ENCODE results near the gene MECR.

DNA sequence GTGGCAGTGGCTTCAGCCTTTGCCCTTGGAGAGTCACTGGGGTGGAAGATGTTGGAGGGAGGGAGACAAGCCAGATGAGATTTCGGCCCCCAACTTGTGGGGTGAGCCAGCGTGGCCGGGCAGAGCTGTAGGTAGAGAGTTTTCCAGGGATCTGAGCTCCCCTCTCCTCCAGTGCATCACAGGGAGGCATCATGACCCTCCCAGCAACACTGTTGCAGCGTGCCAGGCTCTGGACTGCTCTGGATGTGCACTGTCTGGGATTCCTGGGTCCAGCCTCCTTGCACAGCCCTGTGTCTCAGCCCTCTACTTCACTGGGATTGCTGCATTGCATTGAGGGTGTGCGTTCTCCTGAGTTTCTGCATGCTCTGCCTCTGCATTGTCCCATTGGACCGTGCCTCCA is 14.5 kb upstream of the MECR start:
- TF ChIP-seq POLR2A (IDR thresholded peaks at IDR 0.05), result no peak
- TF ChIP-seq, protein P1, sequence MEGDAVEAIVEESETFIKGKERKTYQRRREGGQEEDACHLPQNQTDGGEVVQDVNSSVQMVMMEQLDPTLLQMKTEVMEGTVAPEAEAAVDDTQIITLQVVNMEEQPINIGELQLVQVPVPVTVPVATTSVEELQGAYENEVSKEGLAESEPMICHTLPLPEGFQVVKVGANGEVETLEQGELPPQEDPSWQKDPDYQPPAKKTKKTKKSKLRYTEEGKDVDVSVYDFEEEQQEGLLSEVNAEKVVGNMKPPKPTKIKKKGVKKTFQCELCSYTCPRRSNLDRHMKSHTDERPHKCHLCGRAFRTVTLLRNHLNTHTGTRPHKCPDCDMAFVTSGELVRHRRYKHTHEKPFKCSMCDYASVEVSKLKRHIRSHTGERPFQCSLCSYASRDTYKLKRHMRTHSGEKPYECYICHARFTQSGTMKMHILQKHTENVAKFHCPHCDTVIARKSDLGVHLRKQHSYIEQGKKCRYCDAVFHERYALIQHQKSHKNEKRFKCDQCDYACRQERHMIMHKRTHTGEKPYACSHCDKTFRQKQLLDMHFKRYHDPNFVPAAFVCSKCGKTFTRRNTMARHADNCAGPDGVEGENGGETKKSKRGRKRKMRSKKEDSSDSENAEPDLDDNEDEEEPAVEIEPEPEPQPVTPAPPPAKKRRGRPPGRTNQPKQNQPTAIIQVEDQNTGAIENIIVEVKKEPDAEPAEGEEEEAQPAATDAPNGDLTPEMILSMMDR (IDR thresholded peaks at IDR 0.05), result no peak

Measured in uterus (tissue), 2 donors.